ENCODE data around the gene GRK2. TPM values are rescaled to one million over a fixed set of nuclear protein-coding genes. Genes with fewer than 3 reads are reported as not detected.
A peak's percentile ranks its signal among the peaks of the same experiment; 100 is the strongest.
"Not testable (repeated sequence)": the region's sequence is repeated elsewhere in the genome, so short reads cannot be mapped to it uniquely, and the experiment has no call there.

Gene GRK2
- total RNA-seq, 4 donors from 2014 or later = 104 to 294 (median 160) TPM

GRCh38 chr11:67233584-67234190 lies 32.6 kb upstream of the GRK2 start:
- Histone ChIP-seq H3K4me1 (peaks cover 3 to 19% (median 9%) of the 10 kb centered on the region in 4 donors), H3K27ac (no peak overlapping the region), H3K27me3 (no peaks in the 10 kb centered on the region), H3K4me3 (no peak overlapping the region), H3K9me3 (no peaks in the 10 kb centered on the region), H3K36me3 (peaks cover 0 to 30% (median 11%) of the 10 kb centered on the region in 4 donors)
- WGBS, 2 donors (ENCODE audit: low coverage in 1 of 2) = 79 to 88% methylated on average over 4 to 6 of the region's 7 CpGs
- in situ Hi-C loops (cut with MboI; ENCODE audit: low pct_ligation_motif_present in 1 of 4, low pct_unique_long_range_greater_than_20kb in 1 of 4, low sequenced_read_pairs in 3 of 4) (no loop called here), intact Hi-C loops (cut with DNase I; ENCODE audit: low total_unique reads) (no loop called here)
- TF ChIP-seq EP300 (IDR thresholded peaks at IDR 0.05; ENCODE audit: low read depth) (no peak), POLR2AphosphoS5 (IDR thresholded peaks at IDR 0.05) (no peak), POLR2A (IDR thresholded peaks at IDR 0.05) (no peak)
- TF ChIP-seq, protein P1, sequence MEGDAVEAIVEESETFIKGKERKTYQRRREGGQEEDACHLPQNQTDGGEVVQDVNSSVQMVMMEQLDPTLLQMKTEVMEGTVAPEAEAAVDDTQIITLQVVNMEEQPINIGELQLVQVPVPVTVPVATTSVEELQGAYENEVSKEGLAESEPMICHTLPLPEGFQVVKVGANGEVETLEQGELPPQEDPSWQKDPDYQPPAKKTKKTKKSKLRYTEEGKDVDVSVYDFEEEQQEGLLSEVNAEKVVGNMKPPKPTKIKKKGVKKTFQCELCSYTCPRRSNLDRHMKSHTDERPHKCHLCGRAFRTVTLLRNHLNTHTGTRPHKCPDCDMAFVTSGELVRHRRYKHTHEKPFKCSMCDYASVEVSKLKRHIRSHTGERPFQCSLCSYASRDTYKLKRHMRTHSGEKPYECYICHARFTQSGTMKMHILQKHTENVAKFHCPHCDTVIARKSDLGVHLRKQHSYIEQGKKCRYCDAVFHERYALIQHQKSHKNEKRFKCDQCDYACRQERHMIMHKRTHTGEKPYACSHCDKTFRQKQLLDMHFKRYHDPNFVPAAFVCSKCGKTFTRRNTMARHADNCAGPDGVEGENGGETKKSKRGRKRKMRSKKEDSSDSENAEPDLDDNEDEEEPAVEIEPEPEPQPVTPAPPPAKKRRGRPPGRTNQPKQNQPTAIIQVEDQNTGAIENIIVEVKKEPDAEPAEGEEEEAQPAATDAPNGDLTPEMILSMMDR (IDR thresholded peaks at IDR 0.05) = no peak
- no peak for DNase-seq

DNA sequence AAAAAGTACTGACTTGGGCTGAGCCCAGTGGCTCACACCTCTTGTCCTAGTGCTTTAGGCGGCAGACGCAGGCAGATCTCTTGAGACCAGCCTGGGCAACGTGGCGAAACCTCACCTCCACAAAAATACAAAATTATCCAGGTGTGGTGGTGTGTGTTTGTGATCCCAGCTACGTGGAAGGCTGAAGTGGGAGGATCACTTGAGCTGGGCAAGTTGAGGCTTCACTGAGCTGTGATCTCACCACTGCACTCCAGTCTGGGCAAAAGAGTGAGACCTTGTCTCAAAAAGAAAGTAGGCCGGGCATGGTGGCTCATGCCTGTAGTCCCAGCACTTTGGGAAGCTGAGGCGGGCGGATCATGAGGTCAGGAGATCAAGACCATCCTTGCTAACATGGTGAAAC lies 31.7 kb upstream of the GRK2 start:
- Histone ChIP-seq H3K27ac (peak overlapping the region in 1 of 4 donors; percentile 10), H3K36me3 (peaks cover 0 to 26% (median 6%) of the 10 kb centered on the region in 4 donors), H3K4me1 (peaks cover 8 to 27% (median 18%) of the 10 kb centered on the region in 4 donors)
- in situ Hi-C loops (cut with MboI; ENCODE audit: low pct_ligation_motif_present in 1 of 4, low pct_unique_long_range_greater_than_20kb in 1 of 4, low sequenced_read_pairs in 3 of 4); intact Hi-C loops (cut with DNase I; ENCODE audit: low total_unique reads); H3K27me3 ChIP-seq; H3K9me3 ChIP-seq; DNase-seq; H3K4me3 ChIP-seq: not testable (repeated sequence)
- 94 to 96% methylated on average over 4 to 8 of the region's 8 CpGs for WGBS, 2 donors (ENCODE audit: low coverage in 1 of 2)

- intact Hi-C loops (cut with DNase I; ENCODE audit: low total_unique reads) = no loop called here
- Histone ChIP-seq H3K4me1 (peaks cover 23 to 49% (median 37%) of the 10 kb centered on the region in 4 donors), H3K9me3 (no peaks in the 10 kb centered on the region), H3K27me3 (no peaks in the 10 kb centered on the region), H3K4me3 (no peak overlapping the region), H3K27ac (no peak overlapping the region), H3K36me3 (peaks cover 0 to 3% (median 0%) of the 10 kb centered on the region in 4 donors)
- TF ChIP-seq, protein P1 (IDR thresholded peaks at IDR 0.05) = no peak
- TF ChIP-seq POLR2A (IDR thresholded peaks at IDR 0.05) = no peak
- no peak for TF ChIP-seq EP300 (IDR thresholded peaks at IDR 0.05; ENCODE audit: low read depth)
- no peak for TF ChIP-seq POLR2AphosphoS5 (IDR thresholded peaks at IDR 0.05)
- WGBS, 2 donors (ENCODE audit: low coverage in 1 of 2) = 95 to 100% methylated on average over 1 of the region's 1 CpG
- no peak for DNase-seq
- in situ Hi-C loops (cut with MboI; ENCODE audit: low pct_ligation_motif_present in 1 of 4, low pct_unique_long_range_greater_than_20kb in 1 of 4, low sequenced_read_pairs in 3 of 4) = no loop called here
Measured at GRCh38 chr11:67237574-67237973, 28.7 kb upstream of the GRK2 start.

DNA sequence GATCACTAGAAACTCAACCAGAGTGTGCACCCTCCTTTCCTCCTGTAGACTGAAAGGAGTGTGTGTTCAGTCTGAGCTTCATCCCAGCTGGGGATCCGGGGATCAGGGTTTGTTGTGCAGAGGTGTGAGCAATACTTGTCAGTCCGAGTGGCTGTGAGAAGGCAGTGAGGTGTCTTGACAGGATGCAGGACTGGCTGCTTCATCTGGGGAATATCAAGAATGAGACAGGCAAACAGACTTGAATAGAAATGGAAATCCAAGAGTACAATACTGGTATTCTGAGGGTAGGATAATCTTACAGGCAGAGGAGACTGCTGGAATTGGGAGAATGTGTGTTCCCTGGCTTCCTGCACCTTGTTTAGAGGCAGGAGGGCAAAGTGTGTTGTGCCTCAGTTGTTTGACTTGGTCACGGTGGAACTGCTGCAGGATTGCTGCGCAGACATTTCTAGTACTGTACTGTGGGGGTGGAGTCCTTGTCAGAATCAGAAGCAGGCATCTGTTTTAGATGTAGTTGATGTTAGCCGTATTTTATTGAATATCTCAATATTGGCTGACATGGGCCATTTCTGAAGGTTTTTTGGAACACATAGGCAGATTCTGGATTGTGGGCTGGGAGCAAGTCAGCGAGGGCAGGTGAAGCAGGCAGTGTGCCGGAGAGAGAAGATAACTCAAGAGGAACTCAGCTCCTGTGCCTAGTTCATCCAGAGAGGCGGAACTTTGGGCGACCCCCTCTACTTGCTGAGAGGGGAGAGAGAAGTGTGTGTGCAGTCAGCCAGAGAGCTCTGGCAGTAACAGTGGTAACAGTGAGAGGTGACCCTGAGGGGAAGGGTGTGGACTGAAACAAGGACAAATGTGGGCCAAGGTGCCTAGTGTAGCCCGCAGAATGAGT lies 27.1 kb upstream of the GRK2 start:
- 14 to 39% methylated on average over 2 to 10 of the region's 10 CpGs for WGBS, 2 donors (ENCODE audit: low coverage in 1 of 2)
- Histone ChIP-seq H3K4me3 (peak overlapping the region in 3 of 4 donors; percentile 3 to 53 (median 34)), H3K27me3 (no peaks in the 10 kb centered on the region), H3K36me3 (peaks cover 0 to 13% (median 3%) of the 10 kb centered on the region in 4 donors), H3K9me3 (no peaks in the 10 kb centered on the region), H3K4me1 (peaks cover 28 to 65% (median 44%) of the 10 kb centered on the region in 4 donors), H3K27ac (peak overlapping the region; percentile 91 to 97 (median 96))
- intact Hi-C loops (cut with DNase I; ENCODE audit: low total_unique reads) = no loop called here
- in situ Hi-C loops (cut with MboI; ENCODE audit: low pct_ligation_motif_present in 1 of 4, low pct_unique_long_range_greater_than_20kb in 1 of 4, low sequenced_read_pairs in 3 of 4) = no loop called here
- no peak for DNase-seq
- no peak for TF ChIP-seq POLR2AphosphoS5 (IDR thresholded peaks at IDR 0.05)
- no peak for TF ChIP-seq EP300 (IDR thresholded peaks at IDR 0.05; ENCODE audit: low read depth)
- no peak for TF ChIP-seq POLR2A (IDR thresholded peaks at IDR 0.05)
- TF ChIP-seq, protein P1 (IDR thresholded peaks at IDR 0.05) = no peak
